DOHH2 (cell line): ENCODE results near the gene ERAL1.

Experiments
- H3F3A ChIP-seq: fragments of 200-600 bp; sonication (generic), shearing (Covaris generic); 2 replicates; pipeline ENCODE4 v1.6.0; 2016; ENCODE audit warnings: antibody characterized with exemption, mild to moderate bottlenecking; ENCODE audit not compliant: control insufficient read depth, insufficient read depth
- H3K27ac ChIP-seq: fragments of 200-600 bp; sonication (generic); 2 replicates; pipeline ENCODE4 v1.5.1; 2014; ENCODE audit warnings: low read depth, mild to moderate bottlenecking, low read length, moderate library complexity
- H3K27me3 ChIP-seq: fragments of 200-600 bp; sonication (generic); 2 replicates; pipeline ENCODE4 v1.6.1; 2014; ENCODE audit warnings: mild to moderate bottlenecking, low read length, mixed read lengths; ENCODE audit not compliant: control insufficient read depth
- H3K36me3 ChIP-seq: fragments of 200-600 bp; sonication (generic); 2 replicates; pipeline ENCODE4 v1.6.1; 2014; ENCODE audit warnings: mild to moderate bottlenecking, low read length, moderate library complexity, mixed read lengths; ENCODE audit not compliant: control insufficient read depth
- H3K4me1 ChIP-seq: fragments of 200-600 bp; sonication (generic); 2 replicates; pipeline ENCODE4 v1.6.1; 2014; ENCODE audit warnings: mild to moderate bottlenecking, low read length, mixed read lengths; ENCODE audit not compliant: control insufficient read depth
- H3K4me2 ChIP-seq: fragments of 200-600 bp; sonication (generic); 2 replicates; pipeline ENCODE4 v1.6.0; 2014; ENCODE audit warnings: mild to moderate bottlenecking, low read length, moderate library complexity
- H3K4me3 ChIP-seq: fragments of 200-600 bp; sonication (generic); 2 replicates; pipeline ENCODE4 v1.5.1; 2014; ENCODE audit warnings: mild to moderate bottlenecking, low read length, mixed read lengths
- H3K79me2 ChIP-seq: fragments of 200-600 bp; sonication (generic); 2 replicates; pipeline ENCODE4 v1.6.1; 2014; ENCODE audit warnings: mild to moderate bottlenecking, low read length, mixed read lengths; ENCODE audit not compliant: control insufficient read depth
- H3K9me2 ChIP-seq: fragments of 200-600 bp; sonication (generic); replicated peaks from 2 replicates; pipeline ENCODE4 v1.6.1; 2014; ENCODE audit warnings: mild to moderate bottlenecking, low read length, mixed read lengths; ENCODE audit not compliant: control insufficient read depth
- H3K9me3 ChIP-seq: fragments of 200-600 bp; sonication (generic); 2 replicates; pipeline ENCODE4 v1.6.1; 2014; ENCODE audit warnings: antibody characterized with exemption, low read length, mixed read lengths; ENCODE audit not compliant: control insufficient read depth, insufficient read depth
- H4K20me1 ChIP-seq: fragments of 200-600 bp; sonication (generic); 2 replicates; pipeline ENCODE4 v1.6.0; 2014; ENCODE audit warnings: low read depth, mild to moderate bottlenecking, antibody characterized with exemption, low read length, moderate library complexity; ENCODE audit not compliant: control insufficient read depth, insufficient read depth
- EZH2phosphoT487 ChIP-seq: fragments of 200-600 bp; sonication (generic); IDR thresholded peaks from 2 replicates; pipeline ENCODE4 v1.6.1; 2017; ENCODE audit warnings: borderline replicate concordance, mild to moderate bottlenecking, antibody characterized with exemption, low read length, moderate library complexity, mixed read lengths
- TF ChIP-seq, protein P1 (sequence below): fragments of 200-600 bp; sonication (generic); IDR thresholded peaks from one replicate; pipeline ENCODE4 v1.5.1; 2014; ENCODE audit warnings: antibody characterized with exemption, mild to moderate bottlenecking, low read depth, low read length; ENCODE audit not compliant: poor library complexity, severe bottlenecking

ERAL1 gene

GRCh38 chr17:28895794-28896447 lies 41.1 kb downstream of the ERAL1 start:
- H3K4me2 ChIP-seq: peak overlapping the region; percentile 77
- no peak for TF ChIP-seq EZH2phosphoT487
- TF ChIP-seq, protein P1, sequence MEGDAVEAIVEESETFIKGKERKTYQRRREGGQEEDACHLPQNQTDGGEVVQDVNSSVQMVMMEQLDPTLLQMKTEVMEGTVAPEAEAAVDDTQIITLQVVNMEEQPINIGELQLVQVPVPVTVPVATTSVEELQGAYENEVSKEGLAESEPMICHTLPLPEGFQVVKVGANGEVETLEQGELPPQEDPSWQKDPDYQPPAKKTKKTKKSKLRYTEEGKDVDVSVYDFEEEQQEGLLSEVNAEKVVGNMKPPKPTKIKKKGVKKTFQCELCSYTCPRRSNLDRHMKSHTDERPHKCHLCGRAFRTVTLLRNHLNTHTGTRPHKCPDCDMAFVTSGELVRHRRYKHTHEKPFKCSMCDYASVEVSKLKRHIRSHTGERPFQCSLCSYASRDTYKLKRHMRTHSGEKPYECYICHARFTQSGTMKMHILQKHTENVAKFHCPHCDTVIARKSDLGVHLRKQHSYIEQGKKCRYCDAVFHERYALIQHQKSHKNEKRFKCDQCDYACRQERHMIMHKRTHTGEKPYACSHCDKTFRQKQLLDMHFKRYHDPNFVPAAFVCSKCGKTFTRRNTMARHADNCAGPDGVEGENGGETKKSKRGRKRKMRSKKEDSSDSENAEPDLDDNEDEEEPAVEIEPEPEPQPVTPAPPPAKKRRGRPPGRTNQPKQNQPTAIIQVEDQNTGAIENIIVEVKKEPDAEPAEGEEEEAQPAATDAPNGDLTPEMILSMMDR: no peak
- H3K9me3 ChIP-seq: no peaks in the 10 kb centered on the region
- H3K4me1 ChIP-seq: peaks cover 66% of the 10 kb centered on the region
- peak overlapping the region; percentile 58; the same call in 1 of the 2 replicates for H3K27ac ChIP-seq
- no peaks in the 10 kb centered on the region for H3K27me3 ChIP-seq
- H3K9me2 ChIP-seq: no peaks in the 10 kb centered on the region
- H3F3A ChIP-seq: peaks cover 22% of the 10 kb centered on the region
- peaks cover 50% of the 10 kb centered on the region for H3K79me2 ChIP-seq
- peaks cover 54% of the 10 kb centered on the region for H3K36me3 ChIP-seq
- peak overlapping the region; percentile 89 for H3K4me3 ChIP-seq
- H4K20me1 ChIP-seq: no peaks in the 10 kb centered on the region

DNA sequence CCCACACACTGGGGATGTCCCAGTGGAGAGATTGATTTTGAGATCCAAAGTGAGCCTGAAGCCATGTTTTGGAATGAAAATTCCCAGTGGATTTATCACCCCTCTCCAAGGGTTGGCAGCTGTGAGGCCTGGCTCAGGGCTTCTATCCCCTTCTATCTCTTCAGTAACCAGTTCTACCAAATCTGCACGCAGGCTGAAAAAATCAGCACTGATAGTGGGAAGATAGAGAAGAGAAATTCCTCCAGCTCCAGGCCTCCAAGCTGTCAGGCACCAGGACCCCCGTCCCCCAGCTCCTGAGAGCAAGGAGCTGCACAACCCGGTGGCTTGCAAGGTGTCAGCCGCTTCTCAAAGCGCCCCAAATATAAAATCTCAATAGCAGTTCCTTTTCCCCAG lies 41.7 kb downstream of the ERAL1 start:
- H3K9me3 ChIP-seq: no peaks in the 10 kb centered on the region
- H3K4me1 ChIP-seq: peaks cover 66% of the 10 kb centered on the region
- H3K4me2 ChIP-seq: peak overlapping the region; percentile 77
- TF ChIP-seq, protein P1: no peak
- TF ChIP-seq EZH2phosphoT487: no peak
- peaks cover 52% of the 10 kb centered on the region for H3K79me2 ChIP-seq
- H3K9me2 ChIP-seq: no peaks in the 10 kb centered on the region
- H3K36me3 ChIP-seq: peaks cover 54% of the 10 kb centered on the region
- H3K27me3 ChIP-seq: no peaks in the 10 kb centered on the region
- no peaks in the 10 kb centered on the region for H4K20me1 ChIP-seq
- peak overlapping the region; percentile 58 for H3K27ac ChIP-seq
- peaks cover 21% of the 10 kb centered on the region for H3F3A ChIP-seq
- peak overlapping the region; percentile 89 for H3K4me3 ChIP-seq

- H3K4me1 ChIP-seq: peaks cover 65% of the 10 kb centered on the region
Observed at GRCh38 chr17:28896884-28897768, 42.3 kb downstream of the ERAL1 start, which contains the start of gene FLOT2. TSS of gene FLOT2 (minus strand) at chr17:28897733. CDS start at chr17:28897574, 159 bp downstream.

More at GRCh38 chr17:28896884-28897768, 42.3 kb downstream of the ERAL1 start, which contains the start of gene FLOT2:
- H3K4me3 ChIP-seq: peak within 1 kb of the TSS; percentile 89
- H3K4me2 ChIP-seq: peak within 1 kb of the TSS; percentile 77
- H3K9me3 ChIP-seq: no peaks in the 10 kb centered on the region
- peak within 1 kb of the TSS; percentile 58 for H3K27ac ChIP-seq
- H3K27me3 ChIP-seq: no peaks in the 10 kb centered on the region
- no peak for TF ChIP-seq EZH2phosphoT487
- TF ChIP-seq, protein P1: no peak
- H3K9me2 ChIP-seq: no peaks in the 10 kb centered on the region
- H3K79me2 ChIP-seq: peaks cover 54% of the 10 kb centered on the region
- H3F3A ChIP-seq: peaks cover 19% of the 10 kb centered on the region
- H3K36me3 ChIP-seq: peaks cover 49% of the 10 kb centered on the region
- H4K20me1 ChIP-seq: no peaks in the 10 kb centered on the region
